Endodermal cell (in vitro differentiated cells): Measurements from ENCODE around the gene QSOX2. TPM values are rescaled to one million over a fixed set of nuclear protein-coding genes. Genes with fewer than 3 reads are reported as not detected.

Experiments
- DNase-seq: peaks from one replicate; pipeline ENCODE4 v3.0.0-alpha.2; 2017
- H3K27ac ChIP-seq: 2 replicates; pipeline ENCODE4 v1.5.1; 2013; ENCODE audit warnings: mild to moderate bottlenecking, low read depth, low read length, moderate library complexity
- H3K27me3 ChIP-seq: 2 replicates; pipeline ENCODE4 v1.6.1; 2013; ENCODE audit warnings: mild to moderate bottlenecking, low read length, moderate library complexity; ENCODE audit not compliant: insufficient read depth, control insufficient read depth, poor library complexity, severe bottlenecking
- H3K36me3 ChIP-seq: 2 replicates; pipeline ENCODE4 v1.7.0; 2013; ENCODE audit warnings: mild to moderate bottlenecking, low read length, moderate library complexity; ENCODE audit not compliant: control insufficient read depth, insufficient read depth
- H3K4me1 ChIP-seq: one replicate; pipeline ENCODE4 v1.7.0; 2013; ENCODE audit warnings: low read length; ENCODE audit not compliant: control insufficient read depth, insufficient read depth
- H3K4me3 ChIP-seq: 2 replicates; pipeline ENCODE4 v1.5.1; 2013; ENCODE audit warnings: mild to moderate bottlenecking, low read length, moderate library complexity
- H3K9ac ChIP-seq: 2 replicates; pipeline ENCODE4 v1.6.1; 2013; ENCODE audit warnings: mild to moderate bottlenecking, low read length, moderate library complexity; ENCODE audit not compliant: poor library complexity, severe bottlenecking; ENCODE audit errors: extremely low read depth
- H3K9me3 ChIP-seq: 2 replicates; pipeline ENCODE4 v1.6.1; 2013; ENCODE audit warnings: mild to moderate bottlenecking, low read length, moderate library complexity; ENCODE audit not compliant: control insufficient read depth
- H3K27ac Mint-ChIP-seq: 2 replicates; pipeline ENCODE4 v1.8.0; 2020; ENCODE audit warnings: mixed read lengths
- H3K27me3 Mint-ChIP-seq: 2 replicates; pipeline ENCODE4 v1.8.0; 2021; ENCODE audit warnings: mild to moderate bottlenecking, mixed read lengths; ENCODE audit not compliant: insufficient read depth
- H3K36me3 Mint-ChIP-seq: 2 replicates; pipeline ENCODE4 v1.8.0; 2020; ENCODE audit warnings: low read depth, mixed read lengths
- H3K4me1 Mint-ChIP-seq: 2 replicates; pipeline ENCODE4 v1.8.0; 2020; ENCODE audit warnings: mixed read lengths
- H3K4me3 Mint-ChIP-seq: 2 replicates; pipeline ENCODE4 v1.8.0; 2020; ENCODE audit warnings: mild to moderate bottlenecking, moderate library complexity, mixed read lengths
- H3K9me3 Mint-ChIP-seq: 2 replicates; pipeline ENCODE4 v1.8.0; 2020; ENCODE audit warnings: mild to moderate bottlenecking, mixed read lengths
- WGBS, 2 experiments: methylation state at CpG; one replicate each; pipeline versions ENCODE4 v1.1.5 to v1.1.7; 2013; ENCODE audit warnings: missing lambda C conversion rate in 2 of 2, mixed read lengths in 1 of 2; ENCODE audit not compliant: insufficient coverage in 1 of 2, insufficient read length in 1 of 2; 5-methylcytosine and 5-hydroxymethylcytosine counted together
- total RNA-seq, 2 donors: library from RNA; stranded (reverse); fragmentation: NEBNext Ultra II Directional in 1 of 2; extraction: Animal tissue kit (Norgen Biotek cat#: 25700) in 1 of 2; gene quantifications; 2 replicates in 1 of 2; 3 replicates in 1 of 2; pipeline ENCODE4 v1.2.1, GENCODE V29; 2021
- TF ChIP-seq, protein P1 (sequence below): fragments of 200-600 bp; sonication (generic); conservative IDR thresholded peaks from 2 replicates; pipeline ENCODE4 v1.5.0; 2021; ENCODE audit warnings: antibody characterized with exemption, mild to moderate bottlenecking

QSOX2 gene
- total RNA-seq, 2 donors from 2014 or later, result 22.0 to 26.3 TPM

DNA sequence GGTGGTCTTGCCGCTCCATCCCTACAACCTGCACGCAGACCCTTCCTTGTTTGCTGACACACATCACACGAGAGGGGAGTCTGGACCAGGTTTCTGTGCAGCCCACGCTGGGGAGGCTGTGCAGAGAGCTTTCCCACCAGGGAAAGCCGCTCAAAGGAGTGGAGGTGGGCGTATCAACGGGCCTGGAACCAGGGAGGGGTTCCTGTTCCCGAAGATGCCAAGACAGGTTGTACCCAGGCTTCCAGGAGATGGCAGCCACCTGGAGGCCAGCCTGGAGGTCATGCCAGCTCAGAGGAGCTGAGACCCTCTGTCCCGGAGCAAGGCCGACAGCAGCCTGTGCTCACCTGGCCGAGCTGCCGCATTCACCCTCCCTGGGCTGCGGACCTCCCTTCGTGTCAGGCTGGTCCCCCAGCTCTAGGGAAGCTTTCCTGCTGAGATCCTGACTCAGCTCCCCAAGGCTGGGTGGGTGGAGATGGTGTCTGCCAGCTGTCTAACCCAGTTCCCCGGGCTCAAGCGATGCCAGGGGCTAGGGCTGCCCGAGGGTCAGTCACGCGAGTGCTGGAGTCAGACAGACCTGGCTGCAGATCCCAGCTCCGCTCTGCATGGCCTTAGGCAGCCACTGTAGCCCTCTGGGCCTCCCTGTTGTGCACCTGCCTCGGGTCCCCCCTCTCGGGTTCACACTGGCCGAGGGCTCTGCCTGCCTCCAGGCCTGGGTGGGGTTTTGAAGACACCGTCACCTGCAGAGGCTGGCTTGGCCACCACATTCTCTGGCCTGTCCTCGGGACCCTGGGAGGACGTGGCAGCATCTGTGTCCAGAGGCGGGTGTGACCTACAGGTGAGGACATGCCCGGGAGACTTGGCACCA lies 28.5 kb upstream of the QSOX2 start:
- Mint-ChIP-seq H3K4me1 (no peaks in the 10 kb centered on the region), H3K9me3 (no peaks in the 10 kb centered on the region), H3K27me3 (no peaks in the 10 kb centered on the region), H3K4me3 (no peak overlapping the region), H3K36me3 (no peaks in the 10 kb centered on the region), H3K27ac (no peak overlapping the region)
- H3K36me3 ChIP-seq, result no peaks in the 10 kb centered on the region
- WGBS, 2 experiments, result 91 to 94% methylated on average over 19 to 28 of the region's 28 CpGs
- no peaks in the 10 kb centered on the region for H3K27me3 ChIP-seq
- no peak for DNase-seq
- no peak overlapping the region for H3K27ac ChIP-seq
- no peak overlapping the region for H3K4me3 ChIP-seq
- H3K4me1 ChIP-seq, result no peaks in the 10 kb centered on the region
- TF ChIP-seq, protein P1, sequence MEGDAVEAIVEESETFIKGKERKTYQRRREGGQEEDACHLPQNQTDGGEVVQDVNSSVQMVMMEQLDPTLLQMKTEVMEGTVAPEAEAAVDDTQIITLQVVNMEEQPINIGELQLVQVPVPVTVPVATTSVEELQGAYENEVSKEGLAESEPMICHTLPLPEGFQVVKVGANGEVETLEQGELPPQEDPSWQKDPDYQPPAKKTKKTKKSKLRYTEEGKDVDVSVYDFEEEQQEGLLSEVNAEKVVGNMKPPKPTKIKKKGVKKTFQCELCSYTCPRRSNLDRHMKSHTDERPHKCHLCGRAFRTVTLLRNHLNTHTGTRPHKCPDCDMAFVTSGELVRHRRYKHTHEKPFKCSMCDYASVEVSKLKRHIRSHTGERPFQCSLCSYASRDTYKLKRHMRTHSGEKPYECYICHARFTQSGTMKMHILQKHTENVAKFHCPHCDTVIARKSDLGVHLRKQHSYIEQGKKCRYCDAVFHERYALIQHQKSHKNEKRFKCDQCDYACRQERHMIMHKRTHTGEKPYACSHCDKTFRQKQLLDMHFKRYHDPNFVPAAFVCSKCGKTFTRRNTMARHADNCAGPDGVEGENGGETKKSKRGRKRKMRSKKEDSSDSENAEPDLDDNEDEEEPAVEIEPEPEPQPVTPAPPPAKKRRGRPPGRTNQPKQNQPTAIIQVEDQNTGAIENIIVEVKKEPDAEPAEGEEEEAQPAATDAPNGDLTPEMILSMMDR, result no peak
- H3K9ac ChIP-seq, result no peak overlapping the region
- H3K9me3 ChIP-seq, result no peaks in the 10 kb centered on the region

DNA sequence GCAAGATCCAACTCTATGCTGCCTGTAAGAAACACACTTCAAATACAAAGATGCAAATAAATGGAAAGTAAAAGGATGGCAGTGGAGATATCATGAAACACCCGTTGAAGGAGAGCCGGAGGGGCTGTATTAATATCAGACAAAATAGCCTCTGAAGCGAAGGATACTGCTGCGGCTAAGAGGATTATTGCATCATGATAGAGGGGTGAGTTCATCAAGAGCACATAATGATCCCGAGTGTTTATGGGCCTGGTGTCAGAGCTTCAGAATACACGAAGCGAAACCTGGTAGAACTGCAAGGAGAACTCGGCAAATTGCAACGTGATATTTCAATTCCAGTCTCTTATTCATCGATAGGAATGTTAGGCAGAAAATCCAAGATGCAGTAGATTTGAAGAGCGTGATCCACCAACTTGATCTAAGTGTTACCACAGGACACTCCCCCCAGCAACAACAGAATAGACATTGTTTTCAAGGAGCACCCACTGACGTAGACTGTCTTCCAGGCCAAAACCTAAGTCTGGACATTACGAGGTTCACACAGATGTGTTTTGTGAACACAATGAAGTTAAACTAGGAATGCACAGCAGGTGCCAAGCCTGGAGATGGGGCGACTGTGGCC lies 27.7 kb upstream of the QSOX2 start:
- Mint-ChIP-seq H3K9me3 (no peaks in the 10 kb centered on the region), H3K27ac (no peak overlapping the region), H3K4me1 (peaks cover 5% of the 10 kb centered on the region), H3K4me3 (no peak overlapping the region), H3K36me3 (no peaks in the 10 kb centered on the region), H3K27me3 (no peaks in the 10 kb centered on the region)
- no peaks in the 10 kb centered on the region for H3K4me1 ChIP-seq
- TF ChIP-seq, protein P1, result no peak
- no peak overlapping the region for H3K9ac ChIP-seq
- DNase-seq, result no peak
- H3K36me3 ChIP-seq, result no peaks in the 10 kb centered on the region
- 91 to 93% methylated on average over 14 of the region's 14 CpGs for WGBS, 2 experiments
- no peak overlapping the region for H3K4me3 ChIP-seq
- H3K27me3 ChIP-seq, result no peaks in the 10 kb centered on the region
- no peaks in the 10 kb centered on the region for H3K9me3 ChIP-seq
- no peak overlapping the region for H3K27ac ChIP-seq

DNA sequence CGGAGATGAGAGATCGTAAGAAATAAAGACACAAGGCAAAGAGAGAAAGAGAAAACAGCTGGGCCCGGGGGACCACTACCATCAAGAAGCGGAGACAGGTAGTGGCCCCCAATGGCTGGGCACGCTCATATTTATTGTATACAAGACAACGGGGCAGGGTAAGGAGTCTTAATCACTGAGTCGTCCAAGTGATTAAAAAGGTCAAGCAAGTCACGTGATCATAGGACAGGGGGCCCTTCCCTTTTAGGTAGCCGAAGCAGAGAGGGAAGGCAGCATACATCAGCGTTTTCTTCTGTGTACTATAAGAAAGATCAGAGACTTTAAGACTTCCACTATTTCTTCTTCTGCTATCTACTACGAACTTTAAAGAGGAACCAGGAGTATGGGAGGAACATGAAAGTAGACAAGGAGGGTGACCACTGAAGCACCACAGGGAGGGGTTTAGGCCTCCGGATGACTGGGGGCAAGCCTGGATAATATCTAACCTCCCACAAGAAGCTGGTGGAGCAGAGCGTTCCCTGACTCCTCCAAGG lies 24.6 kb upstream of the QSOX2 start:
- 87 to 88% methylated on average over 7 to 13 of the region's 13 CpGs for WGBS, 2 experiments
- TF ChIP-seq, protein P1, result no peak
- Histone ChIP-seq H3K27me3 (no peaks in the 10 kb centered on the region), H3K9ac (no peak overlapping the region), H3K4me1 (peaks cover 5% of the 10 kb centered on the region), H3K27ac (no peak overlapping the region), H3K36me3 (no peaks in the 10 kb centered on the region), H3K4me3 (no peak overlapping the region), H3K9me3 (no peaks in the 10 kb centered on the region)
- no peak for DNase-seq
- no peak overlapping the region for H3K4me3 Mint-ChIP-seq
- no peaks in the 10 kb centered on the region for H3K36me3 Mint-ChIP-seq
- H3K4me1 Mint-ChIP-seq, result peaks cover 10% of the 10 kb centered on the region
- no peaks in the 10 kb centered on the region for H3K9me3 Mint-ChIP-seq
- H3K27ac Mint-ChIP-seq, result no peak overlapping the region
- no peaks in the 10 kb centered on the region for H3K27me3 Mint-ChIP-seq
